ENCODE measurements around the gene RIMBP3B. TPM values are rescaled to one million over a fixed set of nuclear protein-coding genes. Genes with fewer than 3 reads are reported as not detected.
"Not testable (repeated sequence)": the region's sequence is repeated elsewhere in the genome, so short reads cannot be mapped to it uniquely, and the experiment has no call there.

RIMBP3B gene
- total RNA-seq, 2 experiments from 2014 or later = 0.16 to 0.29 TPM

GRCh38 chr22:21389480-21389879, 5.9 kb downstream of the RIMBP3B start:
- H3K27me3 Mint-ChIP-seq; H3K27ac Mint-ChIP-seq; intact Hi-C loops (cut with micrococcal nuclease); H3K36me3 Mint-ChIP-seq (ENCODE audit: low read depth); H3K9me3 Mint-ChIP-seq; H3K4me3 Mint-ChIP-seq; CTCF ChIA-PET; POLR2A ChIA-PET; DNase-seq; H3K4me1 Mint-ChIP-seq (ENCODE audit: low read depth); ATAC-seq: not testable (repeated sequence)

- H3K9me3 Mint-ChIP-seq; CTCF ChIA-PET; intact Hi-C loops (cut with micrococcal nuclease); DNase-seq; H3K4me1 Mint-ChIP-seq (ENCODE audit: low read depth); H3K27ac Mint-ChIP-seq; H3K4me3 Mint-ChIP-seq; H3K36me3 Mint-ChIP-seq (ENCODE audit: low read depth); ATAC-seq; H3K27me3 Mint-ChIP-seq; POLR2A ChIA-PET: not testable (repeated sequence)
These were observed 6.5 kb downstream of the RIMBP3B start for GRCh38 chr22:21390013-21390412.

- CTCF ChIA-PET; intact Hi-C loops (cut with micrococcal nuclease); POLR2A ChIA-PET; H3K4me3 Mint-ChIP-seq; H3K27ac Mint-ChIP-seq; H3K27me3 Mint-ChIP-seq; H3K9me3 Mint-ChIP-seq; ATAC-seq; DNase-seq; H3K36me3 Mint-ChIP-seq (ENCODE audit: low read depth); H3K4me1 Mint-ChIP-seq (ENCODE audit: low read depth): not testable (repeated sequence)
These were observed 11.1 kb downstream of the RIMBP3B start for GRCh38 chr22:21394613-21395012.

GRCh38 chr22:21401197-21401969, 17.8 kb downstream of the RIMBP3B start:
- H3K4me3 Mint-ChIP-seq; H3K27ac Mint-ChIP-seq; ATAC-seq; H3K27me3 Mint-ChIP-seq; H3K9me3 Mint-ChIP-seq; H3K4me1 Mint-ChIP-seq (ENCODE audit: low read depth); DNase-seq; POLR2A ChIA-PET; intact Hi-C loops (cut with micrococcal nuclease); CTCF ChIA-PET; H3K36me3 Mint-ChIP-seq (ENCODE audit: low read depth): not testable (repeated sequence)

GRCh38 chr22:21402763-21403314, 19.3 kb downstream of the RIMBP3B start:
- DNase-seq; H3K36me3 Mint-ChIP-seq (ENCODE audit: low read depth); intact Hi-C loops (cut with micrococcal nuclease): not testable (repeated sequence)

GRCh38 chr22:21407139-21407538, 23.6 kb downstream of the RIMBP3B start:
- H3K4me3 Mint-ChIP-seq, H3K9me3 Mint-ChIP-seq: not testable (repeated sequence)

More at GRCh38 chr22:21402763-21403314, 19.3 kb downstream of the RIMBP3B start:
- CTCF ChIA-PET; ATAC-seq; H3K9me3 Mint-ChIP-seq; POLR2A ChIA-PET; H3K4me1 Mint-ChIP-seq (ENCODE audit: low read depth); H3K27me3 Mint-ChIP-seq; H3K4me3 Mint-ChIP-seq; H3K27ac Mint-ChIP-seq: not testable (repeated sequence)

GRCh38 chr22:21407792-21408191, 24.2 kb downstream of the RIMBP3B start:
- DNase-seq; H3K9me3 Mint-ChIP-seq; H3K4me3 Mint-ChIP-seq; ATAC-seq; intact Hi-C loops (cut with micrococcal nuclease); POLR2A ChIA-PET; H3K4me1 Mint-ChIP-seq (ENCODE audit: low read depth); H3K27me3 Mint-ChIP-seq; CTCF ChIA-PET; H3K27ac Mint-ChIP-seq; H3K36me3 Mint-ChIP-seq (ENCODE audit: low read depth): not testable (repeated sequence)

More at GRCh38 chr22:21407139-21407538, 23.6 kb downstream of the RIMBP3B start:
- H3K4me1 Mint-ChIP-seq (ENCODE audit: low read depth); intact Hi-C loops (cut with micrococcal nuclease); H3K36me3 Mint-ChIP-seq (ENCODE audit: low read depth); POLR2A ChIA-PET; CTCF ChIA-PET; H3K27ac Mint-ChIP-seq; DNase-seq; H3K27me3 Mint-ChIP-seq; ATAC-seq: not testable (repeated sequence)

GRCh38 chr22:21416375-21416774, 32.8 kb downstream of the RIMBP3B start:
- H3K4me3 Mint-ChIP-seq; H3K4me1 Mint-ChIP-seq (ENCODE audit: low read depth); intact Hi-C loops (cut with micrococcal nuclease); CTCF ChIA-PET; H3K27ac Mint-ChIP-seq; DNase-seq; POLR2A ChIA-PET; H3K9me3 Mint-ChIP-seq; ATAC-seq; H3K27me3 Mint-ChIP-seq; H3K36me3 Mint-ChIP-seq (ENCODE audit: low read depth): not testable (repeated sequence)

GRCh38 chr22:21417227-21417746, 33.7 kb downstream of the RIMBP3B start, which contains the start of gene HIC2:
Gene HIC2 (plus strand): TSS chr22:21417371. CDS start chr22:21442832, 25,461 bp downstream.
- H3K27ac Mint-ChIP-seq; CTCF ChIA-PET; DNase-seq; H3K4me1 Mint-ChIP-seq (ENCODE audit: low read depth); POLR2A ChIA-PET; H3K9me3 Mint-ChIP-seq; intact Hi-C loops (cut with micrococcal nuclease); H3K27me3 Mint-ChIP-seq; H3K36me3 Mint-ChIP-seq (ENCODE audit: low read depth): not testable (repeated sequence)
- H3K4me3 Mint-ChIP-seq = peak within 1 kb of the TSS; percentile 63
- ATAC-seq = peak; percentile 93

GRCh38 chr22:21417853-21418252, 34.3 kb downstream of the RIMBP3B start:
- H3K36me3 Mint-ChIP-seq (ENCODE audit: low read depth); H3K27ac Mint-ChIP-seq; intact Hi-C loops (cut with micrococcal nuclease); H3K27me3 Mint-ChIP-seq; POLR2A ChIA-PET; H3K9me3 Mint-ChIP-seq; CTCF ChIA-PET; H3K4me1 Mint-ChIP-seq (ENCODE audit: low read depth): not testable (repeated sequence)
- peak overlapping the region; percentile 63 for H3K4me3 Mint-ChIP-seq
- DNase-seq (peak; percentile 48), ATAC-seq (peak; percentile 11)

GRCh38 chr22:21418974-21419638, 35.6 kb downstream of the RIMBP3B start:
- H3K36me3 Mint-ChIP-seq (ENCODE audit: low read depth); H3K27me3 Mint-ChIP-seq; DNase-seq; intact Hi-C loops (cut with micrococcal nuclease); CTCF ChIA-PET; H3K4me3 Mint-ChIP-seq; H3K4me1 Mint-ChIP-seq (ENCODE audit: low read depth); H3K9me3 Mint-ChIP-seq; H3K27ac Mint-ChIP-seq; POLR2A ChIA-PET; ATAC-seq: not testable (repeated sequence)
